ENCODE measurements around the gene RAB8A. TPM values are rescaled to one million over a fixed set of nuclear protein-coding genes. Genes with fewer than 3 reads are reported as not detected.

Gene RAB8A
- total RNA-seq, 1 experiment from 2014 or later: 102 TPM

DNA sequence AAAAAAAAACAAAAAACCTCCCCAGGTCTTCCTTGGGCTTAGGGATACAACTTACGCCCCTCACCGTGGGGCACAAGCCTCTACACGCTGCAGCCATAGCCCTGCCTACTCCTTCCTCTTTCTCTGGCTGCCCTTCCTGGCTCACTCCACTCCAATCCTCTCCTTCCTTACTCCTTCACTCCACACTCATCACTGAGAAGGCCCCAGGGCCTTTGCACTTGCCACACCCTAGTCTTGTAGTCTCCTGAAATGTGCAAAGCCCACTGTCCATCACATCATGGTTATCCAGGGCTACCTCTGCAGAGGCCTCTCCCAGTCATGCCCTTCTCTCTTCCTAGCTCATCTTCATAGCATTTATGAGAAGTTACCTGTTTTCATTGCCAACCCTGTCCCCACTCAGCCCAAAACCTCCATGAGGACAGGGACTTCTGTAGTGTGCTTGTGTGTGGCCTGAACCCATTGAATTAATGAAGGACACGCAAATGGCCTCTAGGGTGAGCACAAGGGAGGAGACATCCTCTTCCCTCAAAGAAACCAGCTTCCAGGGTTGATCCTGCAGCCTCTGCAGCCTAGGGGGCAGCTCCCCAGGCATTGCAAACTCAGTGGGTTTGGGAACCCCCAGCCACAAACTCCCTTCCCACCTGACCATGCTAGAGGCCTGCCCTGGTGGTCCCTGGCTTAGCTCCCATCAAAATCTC lies 23.9 kb downstream of the RAB8A start:
- Histone ChIP-seq H3K9me3 (replicated peaks) (no peaks in the 10 kb centered on the region), H3K4me3 (no peak overlapping the region), H3K36me3 (peaks cover 27% of the 10 kb centered on the region), H3K27ac (no peak overlapping the region), H3K27me3 (no peaks in the 10 kb centered on the region), H3K4me1 (no peaks in the 10 kb centered on the region)
- DNase-seq: no peak

DNA sequence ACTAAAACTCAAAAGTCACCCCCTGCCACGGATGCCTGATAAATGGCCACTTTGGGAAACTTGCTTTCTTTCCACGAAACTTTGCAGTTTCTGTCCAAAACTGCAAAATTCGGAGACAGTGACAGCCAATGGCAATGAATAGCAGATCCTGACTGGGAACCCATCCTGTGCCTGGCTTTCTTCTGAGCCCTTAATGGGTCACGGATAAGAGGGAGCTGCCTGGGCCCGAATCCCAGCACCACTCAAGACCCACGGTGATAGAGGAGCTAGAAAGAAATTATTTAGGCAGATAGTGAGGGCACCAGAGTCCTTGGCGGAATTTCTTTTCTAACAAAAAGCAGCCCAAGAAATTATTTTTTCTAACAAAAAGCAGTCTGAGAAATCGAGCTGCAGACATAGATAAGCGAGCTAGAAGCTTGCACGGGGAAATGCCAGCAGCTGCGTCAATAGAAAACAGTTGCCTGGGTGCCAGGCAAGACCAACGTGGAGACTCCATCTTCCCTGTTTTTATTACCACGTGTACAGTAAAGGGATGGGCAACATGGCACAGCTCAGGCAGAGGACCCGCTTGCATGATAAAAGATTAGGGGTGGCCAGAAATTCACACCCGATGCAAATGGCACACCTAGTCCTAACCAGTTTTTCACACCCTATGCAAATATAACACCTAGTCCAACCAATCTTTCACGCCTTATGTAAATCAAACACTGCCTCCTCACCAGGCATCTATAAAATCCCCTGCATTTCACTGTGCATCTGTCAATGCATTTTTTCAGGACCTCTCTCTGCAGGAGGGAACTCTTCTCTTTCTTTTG lies 24.7 kb downstream of the RAB8A start:
- Histone ChIP-seq H3K9me3 (replicated peaks) (no peaks in the 10 kb centered on the region), H3K27ac (no peak overlapping the region; the same call in 1 of the 2 replicates), H3K27me3 (no peaks in the 10 kb centered on the region), H3K4me1 (no peaks in the 10 kb centered on the region), H3K4me3 (no peak overlapping the region), H3K36me3 (peaks cover 22% of the 10 kb centered on the region)
- peak; percentile 33 to 46 for DNase-seq

DNA sequence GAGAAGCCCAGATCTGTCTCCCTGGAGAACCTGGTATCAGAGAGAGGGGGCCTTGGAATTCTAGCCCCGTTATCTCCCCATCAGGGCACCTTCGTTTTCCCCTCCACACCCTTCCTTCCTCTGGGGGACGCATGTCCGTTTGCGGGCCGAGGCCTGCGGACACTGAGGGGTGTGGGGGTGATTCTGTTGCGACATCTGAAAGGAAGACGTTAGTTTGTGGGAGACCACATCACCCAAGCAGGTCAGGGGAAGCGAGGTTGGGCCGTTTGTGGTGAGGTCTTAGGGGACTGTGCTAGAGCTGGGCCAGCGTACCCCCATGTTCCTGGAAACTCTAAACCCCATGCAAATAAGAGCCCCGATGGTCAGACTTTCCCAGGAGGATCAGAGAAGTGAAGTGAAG lies 28.1 kb downstream of the RAB8A start:
- DNase-seq: no peak
- H3K4me3 ChIP-seq: no peak overlapping the region
- H3K9me3 ChIP-seq (replicated peaks): no peaks in the 10 kb centered on the region
- H3K36me3 ChIP-seq: no peaks in the 10 kb centered on the region
- no peak overlapping the region for H3K27ac ChIP-seq
- H3K4me1 ChIP-seq: peaks cover 5% of the 10 kb centered on the region; the same call in 1 of the 2 replicates
- no peaks in the 10 kb centered on the region for H3K27me3 ChIP-seq

DNA sequence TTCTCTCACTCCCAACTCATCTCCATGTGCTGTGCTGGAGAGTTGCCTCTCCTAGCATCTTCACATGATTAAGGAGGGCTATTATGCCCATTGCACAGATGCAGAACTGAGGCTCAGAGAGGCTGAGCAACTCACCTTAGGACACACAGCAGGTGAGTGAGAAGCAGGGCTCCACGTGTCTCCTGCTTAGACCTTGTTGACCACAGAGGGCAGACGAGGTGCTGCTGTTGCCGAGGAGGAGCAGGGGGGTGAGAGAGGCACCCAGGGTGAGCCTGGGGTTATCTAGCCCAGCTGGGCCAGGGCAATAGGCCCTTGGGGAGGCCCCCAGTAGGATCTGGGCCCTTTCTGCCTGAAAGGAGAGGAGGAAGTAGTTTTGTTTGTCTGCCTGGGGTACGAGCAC lies 29.4 kb downstream of the RAB8A start:
- DNase-seq: no peak
- Histone ChIP-seq H3K4me1 (peaks cover 12% of the 10 kb centered on the region; the same call in 1 of the 2 replicates), H3K9me3 (replicated peaks) (no peaks in the 10 kb centered on the region), H3K36me3 (no peaks in the 10 kb centered on the region), H3K27ac (no peak overlapping the region), H3K4me3 (no peak overlapping the region), H3K27me3 (no peaks in the 10 kb centered on the region)

DNA sequence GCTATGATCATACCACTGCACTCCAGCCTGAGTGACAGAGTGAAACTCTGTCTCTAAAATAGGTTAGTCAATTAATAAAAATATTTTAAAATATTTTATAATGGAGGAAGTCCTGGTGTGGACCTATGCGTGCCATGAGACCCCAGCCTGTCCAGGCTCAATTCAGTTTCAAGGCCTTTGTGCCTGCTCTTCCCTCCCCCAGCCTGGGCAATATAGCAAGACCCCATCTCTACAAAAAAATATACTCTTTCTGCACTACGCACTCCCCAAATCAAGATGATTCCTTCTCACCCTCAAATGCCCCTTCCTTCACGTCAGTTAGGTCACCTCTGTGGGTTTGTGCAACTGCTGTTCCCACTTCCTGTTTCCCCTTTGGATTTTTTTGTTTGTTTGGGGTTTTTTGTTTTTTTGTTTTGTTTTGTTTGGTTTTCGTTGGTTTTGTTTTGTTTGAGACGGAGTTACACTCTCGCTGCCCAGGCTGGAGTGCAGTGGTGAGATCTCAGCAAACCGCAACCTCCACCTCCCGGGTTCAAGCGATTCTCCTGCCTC lies 30.4 kb downstream of the RAB8A start:
- H3K4me1 ChIP-seq: peaks cover 13% of the 10 kb centered on the region; the same call in 1 of the 2 replicates
- H3K9me3 ChIP-seq (replicated peaks): no peaks in the 10 kb centered on the region
- no peak for DNase-seq
- no peaks in the 10 kb centered on the region for H3K36me3 ChIP-seq
- no peak overlapping the region for H3K27ac ChIP-seq
- no peak overlapping the region for H3K4me3 ChIP-seq
- H3K27me3 ChIP-seq: no peaks in the 10 kb centered on the region

DNA sequence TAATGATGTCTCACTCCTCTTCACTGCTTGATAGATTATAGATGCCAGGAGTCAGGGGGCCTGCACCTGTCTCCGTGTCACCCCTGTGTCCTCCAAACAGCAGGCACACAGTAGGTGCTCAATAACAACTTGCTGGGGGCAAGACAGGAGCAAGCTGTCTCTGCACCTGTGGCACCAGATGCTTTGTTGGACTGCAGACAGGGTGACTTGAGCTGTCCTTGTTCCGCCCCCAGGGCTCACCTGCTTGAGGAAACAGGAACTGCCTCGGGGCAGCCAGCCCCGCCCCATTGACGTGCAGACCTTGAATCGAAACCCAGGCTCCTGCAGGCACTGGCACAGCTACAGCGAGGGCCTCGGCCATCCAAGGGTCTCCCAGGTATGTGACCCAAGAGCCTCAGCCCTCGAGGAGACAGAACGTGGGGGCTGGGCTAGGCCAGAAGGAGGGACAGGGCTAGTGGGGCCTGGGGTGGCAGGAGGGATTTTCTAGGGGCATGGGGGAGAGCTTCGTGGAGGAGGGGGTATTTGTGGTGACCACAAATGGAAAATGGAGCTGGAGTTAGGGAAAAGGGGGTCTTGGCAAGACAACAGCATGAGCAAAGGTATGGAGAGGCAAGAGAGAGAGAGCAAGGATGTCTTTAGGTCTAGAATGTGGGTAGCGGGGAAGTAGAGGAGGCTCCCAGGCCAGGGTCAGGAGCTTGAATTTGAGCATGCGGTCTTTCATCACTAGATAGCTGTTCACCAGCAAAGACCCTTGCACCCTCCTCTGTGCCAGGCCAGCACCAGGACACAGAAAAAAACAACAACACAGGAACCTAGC lies 31.9 kb downstream of the RAB8A start, which contains the start of gene HSH2D:
Gene HSH2D, plus strand, starts transcription at position 287 of the 817 bp plus-strand sequence. CDS start 5,066 bp downstream, outside the sequence.
- Histone ChIP-seq H3K9me3 (replicated peaks) (no peaks in the 10 kb centered on the region), H3K4me3 (no peak within 1 kb of the TSS)
- DNase-seq: no peak

DNA sequence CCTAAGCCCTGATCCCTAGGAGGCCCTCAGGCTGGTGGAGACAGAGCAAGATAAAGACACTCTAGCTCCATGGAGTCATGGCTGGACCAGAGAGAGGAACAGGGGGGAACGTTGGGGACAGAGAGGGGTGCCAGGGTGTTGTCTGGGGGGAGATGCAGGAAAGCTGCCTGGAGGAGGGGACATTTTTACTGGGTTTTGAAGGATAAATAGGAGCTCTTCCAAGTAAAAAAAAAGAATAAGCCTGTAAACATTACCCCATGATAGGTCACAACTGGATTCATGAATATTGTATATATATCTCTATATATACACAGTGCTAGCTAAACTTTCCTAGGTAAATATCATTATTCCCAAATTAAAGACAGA lies 32.5 kb downstream of the RAB8A start:
- peaks cover 21% of the 10 kb centered on the region for H3K4me1 ChIP-seq
- no peaks in the 10 kb centered on the region for H3K9me3 ChIP-seq (replicated peaks)
- no peaks in the 10 kb centered on the region for H3K27me3 ChIP-seq
- H3K4me3 ChIP-seq: no peak overlapping the region
- no peaks in the 10 kb centered on the region for H3K36me3 ChIP-seq
- DNase-seq: no peak
- no peak overlapping the region for H3K27ac ChIP-seq

More for the DNA sequence above, 31.9 kb downstream of the RAB8A start, which contains the start of gene HSH2D:
- H3K36me3 ChIP-seq: no peaks in the 10 kb centered on the region
- peaks cover 16% of the 10 kb centered on the region for H3K4me1 ChIP-seq
- H3K27ac ChIP-seq: no peak within 1 kb of the TSS
- no peaks in the 10 kb centered on the region for H3K27me3 ChIP-seq

DNA sequence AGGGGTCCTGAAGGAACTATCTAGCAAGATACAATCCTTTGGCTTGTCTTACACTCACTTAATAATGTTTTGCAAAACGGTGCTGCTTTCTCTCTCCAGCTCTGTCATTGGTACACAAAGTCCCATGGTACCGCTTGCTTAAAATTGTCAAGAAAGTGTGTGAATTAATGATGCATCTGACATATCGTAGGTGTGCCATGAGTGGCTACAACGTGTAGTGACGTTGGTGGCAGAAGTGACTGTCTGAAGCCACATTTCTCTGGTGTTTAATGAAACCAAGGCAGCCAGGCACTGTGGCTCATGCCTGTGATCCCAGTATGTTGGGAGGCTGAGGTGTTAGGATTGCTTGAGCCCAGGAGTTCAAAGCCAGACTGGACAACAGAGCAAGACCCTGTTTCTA lies 34.4 kb downstream of the RAB8A start:
- peaks cover 36% of the 10 kb centered on the region for H3K4me1 ChIP-seq
- no peaks in the 10 kb centered on the region for H3K27me3 ChIP-seq
- H3K9me3 ChIP-seq (replicated peaks): no peaks in the 10 kb centered on the region

DNA sequence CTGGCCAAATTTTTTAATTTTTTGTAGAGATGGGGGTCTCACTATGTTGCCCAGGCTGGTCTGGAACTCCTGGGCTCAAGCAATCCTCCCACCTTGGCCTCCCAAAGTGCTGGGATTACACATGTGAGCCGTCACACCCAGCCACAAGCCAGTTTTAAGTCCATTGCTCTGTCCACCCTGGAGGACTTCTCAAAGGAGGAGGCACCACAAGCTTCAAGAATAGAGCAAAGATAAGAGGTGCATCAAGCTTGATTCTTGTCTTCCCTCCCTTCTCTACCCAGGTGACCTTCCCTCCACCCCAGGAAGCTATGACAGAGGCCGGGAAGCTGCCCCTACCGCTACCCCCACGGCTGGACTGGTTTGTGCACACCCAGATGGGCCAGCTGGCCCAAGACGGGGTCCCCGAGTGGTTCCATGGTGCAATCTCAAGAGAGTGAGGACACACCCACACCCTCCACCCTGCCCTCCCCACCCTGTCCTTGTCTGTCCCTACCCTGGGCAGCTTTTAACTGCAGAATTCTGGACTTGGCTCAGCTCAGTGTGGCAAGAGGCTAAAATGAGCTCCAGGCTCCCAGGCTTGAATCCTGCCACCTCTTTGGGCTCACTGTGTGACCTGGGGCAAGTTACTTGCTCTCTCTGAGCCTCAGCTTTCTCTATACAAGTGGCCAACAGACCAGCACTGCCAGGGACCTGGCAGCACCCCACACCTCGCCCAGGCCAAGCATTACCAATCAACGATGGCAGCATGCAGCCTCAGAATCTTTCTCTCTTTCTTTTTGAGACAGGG lies 36.9 kb downstream of the RAB8A start:
- Histone ChIP-seq H3K4me1 (peaks cover 35% of the 10 kb centered on the region), H3K27ac (peak overlapping the region; percentile 92), H3K9me3 (replicated peaks) (no peaks in the 10 kb centered on the region), H3K4me3 (no peak overlapping the region), H3K36me3 (no peaks in the 10 kb centered on the region), H3K27me3 (no peaks in the 10 kb centered on the region)
- DNase-seq: no peak

More for the DNA sequence above, 34.4 kb downstream of the RAB8A start:
- DNase-seq: no peak
- no peaks in the 10 kb centered on the region for H3K36me3 ChIP-seq
- no peak overlapping the region for H3K27ac ChIP-seq
- H3K4me3 ChIP-seq: no peak overlapping the region

DNA sequence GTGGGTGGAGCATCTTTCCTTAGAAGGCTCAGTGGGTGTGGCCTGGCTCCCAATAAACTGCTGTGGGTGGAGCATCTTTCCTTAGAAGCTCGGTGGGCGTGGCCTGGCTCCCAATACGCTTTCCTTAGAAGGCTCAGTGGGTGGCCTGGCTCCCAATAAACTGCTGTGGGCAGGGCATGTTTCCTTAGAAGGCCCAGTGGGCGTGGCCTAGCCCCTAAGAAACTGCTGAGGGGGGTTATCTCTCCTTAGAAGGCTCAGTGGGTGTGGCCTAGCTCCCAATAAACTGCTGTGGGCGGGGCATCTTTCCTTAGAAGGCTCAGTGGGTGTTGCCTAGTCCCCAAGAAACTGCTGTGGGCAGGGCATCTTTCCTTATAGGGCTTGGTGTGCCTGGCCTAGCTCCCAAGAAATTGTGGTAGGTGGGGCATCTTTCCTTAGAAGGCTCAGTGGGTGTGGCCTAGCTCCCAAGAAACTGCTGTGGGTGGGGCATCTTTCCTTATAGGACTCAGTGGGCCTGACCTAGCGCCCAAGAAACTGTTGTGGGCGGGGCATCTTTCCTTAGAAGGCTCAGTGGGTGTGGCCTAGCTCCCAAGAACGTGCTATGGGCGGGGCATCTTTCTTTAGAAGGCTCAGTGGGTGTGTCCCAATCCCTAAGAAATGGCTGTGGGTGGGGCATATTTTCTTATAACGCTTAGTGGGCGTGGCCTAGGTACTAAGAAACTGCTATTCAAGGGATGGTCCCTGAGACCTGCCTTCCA lies 42.1 kb downstream of the RAB8A start:
- Histone ChIP-seq H3K36me3 (no peaks in the 10 kb centered on the region), H3K27me3 (0 out of 2 replicates have a peak, but pooled peaks cover 3% of the 10 kb centered on the region), H3K4me3 (no peak overlapping the region), H3K27ac (no peak overlapping the region), H3K9me3 (replicated peaks) (no peaks in the 10 kb centered on the region), H3K4me1 (peaks cover 22% of the 10 kb centered on the region)
- DNase-seq: peak; percentile 44 to 66

DNA sequence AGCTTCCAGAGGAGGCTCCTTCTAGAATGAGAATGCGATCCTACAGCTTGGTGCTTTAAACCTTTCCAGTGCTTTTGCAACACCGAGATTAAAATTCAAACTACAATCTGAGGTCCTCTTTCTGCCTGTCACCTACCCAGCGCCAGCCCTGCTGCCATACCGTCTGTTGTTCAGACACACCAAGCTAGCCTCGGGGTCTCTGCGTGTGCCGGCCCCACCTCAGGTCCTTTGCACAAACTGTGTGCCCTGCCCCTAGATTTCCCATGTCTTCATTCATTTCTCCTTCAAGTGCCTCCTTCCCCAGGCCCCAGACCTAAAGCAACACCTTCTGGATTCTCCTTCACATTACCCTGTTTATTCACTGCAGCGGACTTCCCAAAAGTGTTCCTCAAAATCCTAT lies 42.9 kb downstream of the RAB8A start:
- Histone ChIP-seq H3K4me1 (peaks cover 18% of the 10 kb centered on the region), H3K4me3 (no peak overlapping the region), H3K36me3 (no peaks in the 10 kb centered on the region), H3K27ac (no peak overlapping the region), H3K9me3 (replicated peaks) (no peaks in the 10 kb centered on the region), H3K27me3 (0 out of 2 replicates have a peak, but pooled peaks cover 3% of the 10 kb centered on the region)
- DNase-seq: no peak

DNA sequence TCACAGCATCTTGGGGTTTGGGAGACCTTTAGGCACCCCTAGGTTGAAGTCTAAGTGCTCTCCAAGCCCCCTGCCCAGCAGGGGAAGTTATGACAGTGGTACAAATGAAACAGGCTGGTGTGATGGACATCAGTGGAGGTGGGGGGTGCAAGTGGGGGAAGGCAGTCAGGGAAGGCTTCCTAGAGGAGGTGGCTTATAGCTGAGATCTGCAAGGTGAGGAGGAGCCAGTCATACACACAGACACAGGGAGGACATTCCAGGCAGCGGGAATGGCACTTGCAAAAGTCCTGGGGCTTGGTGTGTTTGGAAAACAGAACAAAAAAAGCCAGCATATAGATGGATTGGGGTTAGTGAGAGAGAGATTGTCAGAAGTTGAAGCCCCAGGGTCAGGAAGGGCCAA lies 43.4 kb downstream of the RAB8A start:
- peaks cover 12% of the 10 kb centered on the region for H3K4me1 ChIP-seq
- H3K36me3 ChIP-seq: no peaks in the 10 kb centered on the region
- H3K4me3 ChIP-seq: no peak overlapping the region
- no peak for DNase-seq
- H3K27ac ChIP-seq: no peak overlapping the region
- H3K9me3 ChIP-seq (replicated peaks): no peaks in the 10 kb centered on the region
- H3K27me3 ChIP-seq: 0 out of 2 replicates have a peak, but pooled peaks cover 3% of the 10 kb centered on the region

DNA sequence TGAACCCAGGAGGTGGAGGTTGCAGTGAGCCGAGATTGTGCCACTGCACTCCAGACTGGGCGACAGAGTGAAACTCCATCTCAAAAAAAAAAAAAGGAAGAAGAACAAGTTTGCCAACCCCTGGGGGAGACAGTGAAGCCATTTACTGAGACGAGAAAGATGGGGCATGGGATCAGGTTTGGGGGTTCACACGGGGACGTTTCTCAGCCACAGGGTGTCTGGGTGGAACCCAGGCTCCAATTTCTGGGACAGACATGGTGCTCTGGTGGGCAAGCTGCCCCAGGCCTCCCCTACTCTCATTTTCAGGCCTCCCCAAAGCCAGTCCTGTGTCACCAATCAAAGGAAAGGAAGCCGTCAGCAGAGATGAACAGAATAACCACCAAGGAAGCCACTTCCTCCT lies 45.2 kb downstream of the RAB8A start:
- H3K27me3 ChIP-seq: 0 out of 2 replicates have a peak, but pooled peaks cover 3% of the 10 kb centered on the region
- H3K9me3 ChIP-seq (replicated peaks): no peaks in the 10 kb centered on the region
- H3K4me3 ChIP-seq: no peak overlapping the region
- no peak for DNase-seq
- H3K4me1 ChIP-seq: peaks cover 9% of the 10 kb centered on the region; the same call in 1 of the 2 replicates
- no peak overlapping the region for H3K27ac ChIP-seq
- H3K36me3 ChIP-seq: no peaks in the 10 kb centered on the region

Measured in SJCRH30 (cell line).